Stimulated activated CD4-positive, alpha-beta T cell treated with anti-CD3 and anti-CD28 coated beads, Interleukin-1b, Interleukin-23, amount 100 ng/mL, for 48 hours (primary cell): ENCODE data around the gene AFF1.
A peak's percentile ranks its signal among the peaks of the same experiment; 100 is the strongest.

Source experiments
- DNase-seq: peaks from one replicate; pipeline ENCODE4 v3.0.0-alpha.2; 2020

Gene AFF1

GRCh38 chr4:86950831-86951525, 16.2 kb downstream of the AFF1 start:
- no peak for DNase-seq

- DNase-seq = no peak
Observed at GRCh38 chr4:86955888-86956451, 21.2 kb downstream of the AFF1 start.

GRCh38 chr4:86957215-86957614, 22.4 kb downstream of the AFF1 start:
- no peak for DNase-seq

DNA sequence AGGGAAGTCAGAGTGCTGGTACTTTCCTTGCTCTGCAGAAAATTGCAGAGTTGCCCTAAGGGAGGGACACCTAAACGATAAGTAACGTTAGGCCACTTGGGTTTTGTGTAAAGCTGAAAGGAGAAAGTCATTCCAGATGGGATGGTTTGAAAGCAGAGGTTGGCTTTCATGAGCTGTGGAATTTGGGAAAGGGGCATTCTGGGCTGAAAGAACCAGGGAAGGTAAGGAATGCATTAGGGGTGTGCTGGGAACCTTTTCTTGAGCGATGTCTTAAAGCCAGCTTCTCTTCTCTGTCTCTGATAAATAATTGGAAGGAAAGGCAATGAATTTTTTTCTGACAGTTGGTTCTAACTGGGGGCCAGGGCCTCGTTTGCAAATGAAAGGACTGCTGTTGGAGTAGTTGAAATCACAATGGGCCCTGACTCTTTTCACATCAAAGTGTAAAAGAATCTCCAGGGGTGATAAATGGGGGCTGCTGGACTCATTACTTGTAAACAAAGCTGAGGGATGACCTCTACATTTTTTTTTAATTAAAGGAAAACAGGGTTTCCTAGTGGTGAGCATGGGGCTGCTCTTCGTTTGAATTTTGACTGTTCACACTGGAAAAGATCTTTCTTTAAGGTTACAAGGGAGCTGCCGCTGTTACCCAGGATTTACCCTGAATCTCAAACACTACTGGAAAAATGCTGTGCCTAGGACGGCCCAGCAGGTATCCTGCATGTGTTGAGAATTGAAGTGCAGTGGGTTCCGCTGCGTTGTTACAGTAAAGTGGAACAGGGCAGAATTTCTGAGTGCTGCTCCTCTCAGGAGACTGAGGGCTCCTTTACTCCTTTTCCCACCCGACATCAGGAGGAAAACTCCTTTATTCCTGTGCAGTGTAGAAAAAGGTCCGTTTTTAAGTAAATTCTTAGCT, 25.0 kb downstream of the AFF1 start:
- no peak for DNase-seq

DNA sequence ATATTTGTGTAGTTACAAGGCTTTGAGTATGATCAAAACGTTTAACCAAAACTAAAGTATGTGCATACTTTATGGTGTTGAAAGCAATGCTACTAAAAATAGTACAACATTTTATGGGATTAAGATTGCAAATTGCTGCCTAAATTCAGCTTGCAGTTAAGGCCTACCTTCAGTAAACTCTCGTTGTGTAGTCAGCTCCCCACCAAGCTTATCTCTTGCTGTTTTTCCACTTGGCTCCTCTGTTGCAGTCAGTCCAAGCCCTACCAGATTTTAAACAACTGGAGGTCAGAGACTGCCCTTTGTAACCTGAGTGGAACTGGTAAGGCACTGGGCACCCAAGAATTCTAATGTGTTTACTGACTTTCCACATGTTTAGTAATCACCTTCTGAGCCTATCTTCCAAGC, 25.7 kb downstream of the AFF1 start:
- DNase-seq = no peak

DNA sequence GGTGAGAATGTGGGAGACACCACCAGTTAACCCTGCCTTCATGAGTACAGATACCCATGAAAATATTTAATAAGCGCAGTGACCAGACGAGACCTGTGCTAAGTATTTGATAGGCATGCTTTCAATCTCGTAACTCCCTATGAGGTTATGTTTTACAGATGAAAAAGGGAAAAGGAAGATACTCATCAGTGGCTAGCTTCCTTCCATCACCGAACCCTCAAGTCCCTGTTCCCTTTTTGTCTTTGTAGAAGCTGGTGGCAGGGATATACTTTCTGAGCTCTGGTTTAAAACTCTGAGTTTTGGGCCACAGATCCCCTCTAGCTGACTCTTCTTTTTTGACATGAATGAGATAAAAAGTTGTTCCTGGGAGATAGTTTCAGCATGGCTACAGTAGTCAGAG, 26.3 kb downstream of the AFF1 start:
- no peak for DNase-seq

- DNase-seq = no peak
Observed at GRCh38 chr4:86961605-86962295, 26.9 kb downstream of the AFF1 start.

GRCh38 chr4:86963697-86964096, 28.9 kb downstream of the AFF1 start:
- no peak for DNase-seq

- DNase-seq = no peak
Observed at GRCh38 chr4:86965019-86965976, 30.5 kb downstream of the AFF1 start.

DNA sequence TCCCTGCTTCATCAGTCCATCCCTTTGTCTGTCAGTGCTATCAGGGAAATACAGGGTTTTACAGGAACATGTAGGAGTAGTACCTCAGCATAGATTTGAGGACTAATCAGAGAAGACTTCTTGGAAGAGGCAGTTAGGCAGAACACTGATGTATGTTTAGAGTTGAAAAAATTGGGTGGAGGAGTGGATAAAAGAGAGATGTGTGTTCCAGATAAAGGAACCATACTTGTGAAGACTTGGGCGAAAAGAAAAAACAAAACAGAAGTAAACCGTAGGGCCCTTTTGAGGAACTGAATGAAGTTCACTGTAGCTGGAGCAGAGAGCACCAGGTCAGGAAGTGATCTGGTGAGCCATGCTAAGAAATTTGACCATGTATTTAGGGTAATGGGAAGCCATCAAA, 32.3 kb downstream of the AFF1 start:
- DNase-seq = no peak

DNA sequence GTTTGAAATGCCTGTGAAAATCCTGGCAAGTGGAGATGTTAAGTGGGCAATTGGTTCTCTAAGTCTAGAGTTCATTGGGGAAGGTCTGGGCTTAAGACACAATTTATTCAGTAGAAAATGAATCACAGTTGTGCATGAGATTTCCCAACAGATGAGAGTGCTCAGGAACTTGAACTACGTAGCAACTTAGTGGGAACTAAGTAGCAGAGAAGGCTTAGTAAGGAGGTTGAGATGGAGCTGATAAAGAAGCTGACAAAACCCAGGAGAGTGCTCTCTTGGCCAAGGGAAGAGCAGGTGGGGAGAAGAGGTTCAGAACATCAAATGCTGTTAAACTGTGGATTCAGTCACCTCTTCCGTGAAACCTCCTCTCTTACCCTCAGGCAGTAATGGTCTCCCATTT, 33.0 kb downstream of the AFF1 start:
- DNase-seq = no peak

- no peak for DNase-seq
Observed at GRCh38 chr4:86968547-86968946, 33.7 kb downstream of the AFF1 start.

DNA sequence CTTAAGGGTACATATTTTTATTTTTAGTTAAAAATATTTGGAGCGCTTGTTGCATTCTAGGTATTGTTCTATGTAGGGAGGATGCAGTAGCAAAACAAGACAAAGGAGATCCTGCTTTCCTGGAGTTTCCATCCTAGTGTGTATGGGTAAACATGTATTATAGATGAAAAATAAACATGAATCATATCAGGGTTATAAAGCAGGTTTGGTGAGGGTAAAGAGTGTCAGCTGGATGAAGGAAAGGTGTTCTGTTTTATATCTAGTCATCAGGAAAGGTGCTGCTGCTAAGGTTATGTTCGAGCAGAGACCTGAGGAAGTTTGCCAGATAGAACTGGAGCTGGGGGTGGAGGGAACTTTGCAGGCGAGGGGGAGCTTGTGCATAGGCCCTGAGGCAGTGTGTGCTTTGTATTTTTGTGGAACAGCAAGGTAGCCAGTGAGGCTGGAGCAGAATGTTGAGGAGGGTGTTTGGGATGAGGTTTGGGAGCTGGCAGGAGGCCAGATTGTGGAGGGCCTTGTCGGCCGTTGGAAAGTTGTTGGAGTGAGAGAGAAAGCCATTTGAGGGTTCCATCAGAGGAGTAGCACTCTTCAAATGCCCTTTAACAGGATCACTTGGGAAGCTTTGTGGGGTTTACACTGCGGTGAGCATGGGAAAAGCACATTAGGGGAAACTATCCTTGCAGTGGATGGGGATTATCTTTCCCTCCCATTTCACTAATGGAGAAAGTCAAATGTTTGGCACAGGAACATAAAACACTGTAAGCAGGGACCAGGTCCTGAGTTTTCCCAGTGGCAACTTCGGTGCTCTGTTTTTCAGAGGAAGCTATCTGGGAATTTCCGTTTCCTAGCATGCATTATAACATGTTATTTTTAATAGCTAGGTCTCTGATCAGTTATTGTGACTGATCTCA, 35.9 kb downstream of the AFF1 start:
- no peak for DNase-seq

DNA sequence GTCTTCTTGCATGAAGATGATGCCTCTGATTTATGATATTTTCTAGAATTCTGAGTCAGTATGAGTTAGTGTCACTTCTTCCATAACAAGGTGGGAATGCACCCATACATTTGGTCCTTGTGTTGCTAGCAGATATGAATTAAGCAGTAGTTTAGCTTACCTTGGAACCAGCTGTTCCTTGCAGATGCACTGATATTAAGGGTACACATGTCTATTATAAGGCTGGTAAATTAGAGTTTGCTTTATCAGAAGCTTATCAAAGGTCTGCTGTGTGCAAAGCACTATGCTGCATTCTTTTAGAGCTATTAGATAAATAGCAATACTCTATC, 36.5 kb downstream of the AFF1 start:
- no peak for DNase-seq

DNA sequence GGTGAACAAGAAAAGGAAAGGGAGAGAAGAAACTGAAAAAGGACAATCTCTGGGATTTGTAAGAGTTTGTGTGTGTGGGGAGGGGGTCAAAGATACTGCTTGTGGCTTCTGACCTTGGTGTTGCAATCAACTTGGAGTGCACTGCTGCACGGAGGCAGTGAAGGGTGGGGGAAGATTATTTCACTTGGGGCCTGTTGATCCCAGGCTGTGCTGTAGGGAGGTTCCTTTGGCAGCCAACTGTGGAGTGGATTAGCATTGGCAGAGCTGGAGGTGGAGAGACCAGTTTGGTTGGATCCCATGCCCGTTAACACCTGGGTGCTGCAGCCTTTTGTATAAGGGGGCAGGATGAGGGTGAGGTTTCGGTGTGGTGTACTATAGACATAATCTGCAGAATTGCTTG, 38.2 kb downstream of the AFF1 start:
- no peak for DNase-seq

DNA sequence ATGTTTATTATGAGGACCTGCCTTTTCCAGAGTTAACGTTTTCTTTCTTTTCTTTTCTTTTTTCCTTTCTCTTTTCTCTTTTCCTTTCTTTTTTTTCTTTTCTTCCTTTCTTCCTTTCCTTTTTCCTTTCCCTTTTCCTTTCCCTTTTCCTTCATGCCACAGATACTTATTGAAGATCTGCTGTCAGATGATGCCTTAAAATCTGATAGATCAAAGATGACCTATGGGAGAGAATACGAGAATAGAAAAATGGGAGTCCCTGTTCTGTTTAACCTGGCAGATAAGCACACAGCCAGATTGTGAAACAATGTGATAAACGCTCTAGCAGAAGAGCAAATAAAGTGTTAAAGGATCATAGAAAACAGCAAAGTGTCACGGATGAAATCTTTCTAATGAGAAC, 38.9 kb downstream of the AFF1 start:
- no peak for DNase-seq

- no peak for DNase-seq
Observed at GRCh38 chr4:86974551-86974994, 39.8 kb downstream of the AFF1 start.

DNA sequence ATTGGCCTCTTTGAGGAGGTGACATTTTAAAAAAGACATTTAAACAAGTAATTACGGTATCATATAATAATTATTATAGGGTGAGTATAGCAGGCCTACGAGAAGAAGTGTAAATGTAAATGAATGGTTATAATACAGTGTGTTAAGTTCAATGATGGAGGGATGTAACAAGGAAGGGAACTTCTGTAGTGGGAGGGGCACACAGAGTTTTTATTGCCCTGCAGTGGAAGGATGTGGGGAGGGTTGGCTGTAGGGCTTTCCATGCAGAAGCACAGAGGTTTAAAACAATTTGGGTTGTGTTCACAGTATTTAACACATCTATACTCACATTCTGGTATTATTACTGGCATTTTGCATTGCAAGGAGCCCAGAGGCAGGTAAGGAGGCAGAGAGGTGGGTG, 41.1 kb downstream of the AFF1 start:
- DNase-seq = no peak

- no peak for DNase-seq
Observed at GRCh38 chr4:86976801-86977485, 42.1 kb downstream of the AFF1 start.

GRCh38 chr4:86977621-86978184, 42.9 kb downstream of the AFF1 start:
- peak; percentile 7 for DNase-seq
